Neural cell (in vitro differentiated cells): Measurements from ENCODE around the gene WNT7A. TPM values are rescaled to one million over a fixed set of nuclear protein-coding genes. Genes with fewer than 3 reads are reported as not detected.
A peak's percentile ranks its signal among the peaks of the same experiment; 100 is the strongest.

ENCODE experiments used
- H2AFZ ChIP-seq: fragments of 200-600, 300-800 bp; sonication (generic), shearing (Covaris generic); 2 replicates; pipeline ENCODE4 v1.6.0; 2014; ENCODE audit warnings: low read depth, mild to moderate bottlenecking, antibody characterized with exemption, low read length, moderate library complexity
- H3F3A ChIP-seq: fragments of 200-600 bp; shearing (Covaris generic); 2 replicates; pipeline ENCODE4 v1.6.1; 2016; ENCODE audit warnings: mild to moderate bottlenecking, moderate library complexity, mixed read lengths, antibody characterized with exemption, low read length; ENCODE audit not compliant: insufficient read depth, poor library complexity, severe bottlenecking
- H3K27ac ChIP-seq: fragments of 200-600, 300-800 bp; sonication (generic), shearing (Covaris generic); 2 replicates; pipeline ENCODE4 v1.5.1; 2014; ENCODE audit warnings: mild to moderate bottlenecking, low read length, moderate library complexity
- H3K27me3 ChIP-seq: fragments of 300-800, 200-600 bp; sonication (generic), shearing (Covaris generic); 2 replicates; pipeline ENCODE4 v1.6.0; 2014; ENCODE audit warnings: mild to moderate bottlenecking, low read depth, low read length, moderate library complexity; ENCODE audit not compliant: insufficient read depth
- H3K36me3 ChIP-seq: fragments of 300-800, 200-600 bp; sonication (generic), shearing (Covaris generic); 2 replicates; pipeline ENCODE4 v1.5.1; 2014; ENCODE audit warnings: mild to moderate bottlenecking, antibody characterized with exemption, low read length, moderate library complexity; ENCODE audit not compliant: insufficient read depth
- H3K4me2 ChIP-seq: fragments of 300-800, 200-600 bp; sonication (generic), shearing (Covaris generic); 2 replicates; pipeline ENCODE4 v1.6.0; 2014; ENCODE audit warnings: mild to moderate bottlenecking, low read length
- H3K4me3 ChIP-seq: fragments of 300-800, 200-600 bp; sonication (generic), shearing (Covaris generic); 2 replicates; pipeline ENCODE4 v1.5.1; 2014; ENCODE audit warnings: mild to moderate bottlenecking, low read length, moderate library complexity
- H3K79me2 ChIP-seq: fragments of 200-600 bp; shearing (Covaris generic); replicated peaks from 2 replicates; pipeline ENCODE4 v1.6.0; 2014; ENCODE audit warnings: mild to moderate bottlenecking, low read length, moderate library complexity; ENCODE audit not compliant: insufficient read depth
- H3K9ac ChIP-seq: fragments of 300-800, 200-600 bp; sonication (generic), shearing (Covaris generic); 2 replicates; pipeline ENCODE4 v1.6.1; 2016; ENCODE audit warnings: mild to moderate bottlenecking, low read length, mixed read lengths
- H3K9me2 ChIP-seq: fragments of 200-600 bp; shearing (Covaris generic); 2 replicates; pipeline ENCODE4 v1.6.1; 2016; ENCODE audit warnings: mild to moderate bottlenecking, low read length, mixed read lengths; ENCODE audit not compliant: insufficient read depth
- H3K9me3 ChIP-seq: fragments of 200-600, 300-800 bp; sonication (generic), shearing (Covaris generic); 2 replicates; pipeline ENCODE4 v1.6.1; 2016; ENCODE audit warnings: mild to moderate bottlenecking, mixed run types, low read length, moderate library complexity, mixed read lengths
- H4K20me1 ChIP-seq: fragments of 200-600 bp; shearing (Covaris generic); 2 replicates; pipeline ENCODE4 v1.6.1; 2016; ENCODE audit warnings: mild to moderate bottlenecking, mixed run types; ENCODE audit not compliant: insufficient read depth
- EP300 ChIP-seq: fragments of 450-650 bp; conservative IDR thresholded peaks from 2 replicates; pipeline ENCODE4 v1.6.1; 2014; ENCODE audit warnings: antibody characterized with exemption, mild to moderate bottlenecking, moderate library complexity; ENCODE audit not compliant: poor library complexity, severe bottlenecking
- EZH2 ChIP-seq: fragments of 200-600, 300-800 bp; shearing (Covaris generic), sonication (generic); IDR thresholded peaks from 2 replicates; pipeline ENCODE4 v1.6.1; 2014; ENCODE audit warnings: antibody characterized with exemption, low read length, borderline replicate concordance, mild to moderate bottlenecking; ENCODE audit not compliant: insufficient read depth, poor library complexity, severe bottlenecking
- MXI1 ChIP-seq: fragments of 450-650 bp; conservative IDR thresholded peaks from 2 replicates; pipeline ENCODE4 v1.6.1; 2014; ENCODE audit warnings: antibody characterized with exemption, mild to moderate bottlenecking; ENCODE audit not compliant: poor library complexity, severe bottlenecking
- POLR2AphosphoS5 ChIP-seq: IDR thresholded peaks from 2 replicates; pipeline ENCODE4 v1.6.1; 2012
- RAD21 ChIP-seq: fragments of 450-650 bp; conservative IDR thresholded peaks from 2 replicates; pipeline ENCODE4 v1.6.1; 2014; ENCODE audit warnings: antibody characterized with exemption, mild to moderate bottlenecking, moderate library complexity
- SMC3 ChIP-seq: fragments of 450-650 bp; conservative IDR thresholded peaks from 2 replicates; pipeline ENCODE4 v1.6.1; 2014; ENCODE audit warnings: antibody characterized with exemption, mild to moderate bottlenecking, moderate library complexity; ENCODE audit not compliant: poor library complexity
- TAF1 ChIP-seq: IDR thresholded peaks from 2 replicates; pipeline ENCODE4 v1.6.1; 2012; ENCODE audit warnings: low read depth
- polyA plus RNA-seq: library from polyadenylated mRNA; depleted of rRNA; stranded (reverse); fragments of >200 nt; gene quantifications from 2 replicates; pipeline ENCODE4 v1.2.3, GENCODE V29; 2014
- TF ChIP-seq, protein P1 (sequence below): fragments of 450-650 bp; IDR thresholded peaks from 2 replicates; pipeline ENCODE4 v1.5.1; 2014; ENCODE audit warnings: antibody characterized with exemption, mild to moderate bottlenecking, moderate library complexity; ENCODE audit not compliant: poor library complexity, severe bottlenecking
- TF ChIP-seq, protein P2 (sequence below): IDR thresholded peaks from 2 replicates; pipeline ENCODE4 v1.6.1; 2012; ENCODE audit warnings: borderline replicate concordance

Gene WNT7A
- polyA plus RNA-seq, 1 donor from 2014 or later, result 13.3 TPM

DNA sequence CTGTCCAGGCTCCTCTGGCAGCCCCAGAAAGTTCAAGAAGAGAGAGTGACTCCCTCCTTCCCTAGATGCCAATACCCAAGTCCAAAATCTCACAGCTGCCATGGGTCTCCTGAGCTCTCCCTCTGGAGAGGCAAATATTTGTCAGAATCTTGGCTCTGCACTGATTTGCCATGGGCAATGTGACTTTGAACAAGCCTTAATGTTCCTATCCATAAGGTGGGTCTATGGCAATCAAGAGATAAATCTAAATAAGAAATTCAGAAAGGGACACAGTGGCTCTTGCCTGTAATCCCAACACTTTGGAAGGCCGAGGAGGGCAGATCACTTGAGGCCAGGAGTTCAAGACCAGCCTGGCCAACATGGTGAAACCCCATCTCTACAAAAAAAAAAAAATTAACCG, 12.4 kb upstream of the WNT7A start:
- Histone ChIP-seq H3K4me3 (no peak overlapping the region), H3K27ac (no peak overlapping the region), H3K4me2 (no peak overlapping the region), H3K27me3 (peaks cover 22% of the 10 kb centered on the region), H3K9me3 (no peaks in the 10 kb centered on the region), H2AFZ (peak overlapping the region; percentile 2), H3K36me3 (no peaks in the 10 kb centered on the region), H3K9me2 (no peaks in the 10 kb centered on the region), H3F3A (no peaks in the 10 kb centered on the region), H3K79me2 (no peaks in the 10 kb centered on the region), H3K9ac (no peak overlapping the region), H4K20me1 (no peaks in the 10 kb centered on the region)
- TF ChIP-seq MXI1, result no peak

DNA sequence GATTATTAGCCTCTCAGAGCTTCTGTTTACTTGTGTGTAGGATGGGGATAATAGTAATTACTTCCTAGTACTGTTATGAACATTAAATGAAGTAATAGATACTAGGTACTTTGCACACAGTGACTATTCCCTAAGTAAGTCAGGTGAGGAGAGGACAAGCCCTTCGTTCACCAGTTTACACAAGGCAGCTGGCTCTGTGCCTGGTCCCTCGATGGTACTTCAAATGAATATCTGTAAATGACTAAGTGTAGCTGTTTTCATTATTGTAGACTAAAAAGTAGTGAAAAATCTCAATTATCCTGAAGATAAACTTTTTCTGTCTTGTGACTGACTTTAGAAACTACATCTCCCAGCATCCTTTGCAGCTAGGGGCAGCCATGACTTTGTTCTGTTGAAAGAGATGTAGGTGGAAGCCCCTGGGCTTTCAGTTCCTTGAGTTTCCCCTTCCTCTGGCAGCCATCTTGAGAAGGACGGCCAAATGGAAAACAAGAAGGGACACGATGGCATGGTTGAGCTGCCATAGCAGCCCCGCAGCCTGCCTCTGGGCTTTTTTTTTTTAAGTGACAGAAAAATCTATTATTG, 11.7 kb upstream of the WNT7A start:
- no peaks in the 10 kb centered on the region for H3K79me2 ChIP-seq
- no peaks in the 10 kb centered on the region for H3F3A ChIP-seq
- H3K9ac ChIP-seq, result no peak overlapping the region
- peak overlapping the region; percentile 1 for H3K27ac ChIP-seq
- peaks cover 22% of the 10 kb centered on the region for H3K27me3 ChIP-seq
- no peaks in the 10 kb centered on the region for H3K9me2 ChIP-seq
- no peaks in the 10 kb centered on the region for H3K9me3 ChIP-seq
- TF ChIP-seq SMC3, result no peak
- no peak for TF ChIP-seq MXI1
- TF ChIP-seq, protein P1, sequence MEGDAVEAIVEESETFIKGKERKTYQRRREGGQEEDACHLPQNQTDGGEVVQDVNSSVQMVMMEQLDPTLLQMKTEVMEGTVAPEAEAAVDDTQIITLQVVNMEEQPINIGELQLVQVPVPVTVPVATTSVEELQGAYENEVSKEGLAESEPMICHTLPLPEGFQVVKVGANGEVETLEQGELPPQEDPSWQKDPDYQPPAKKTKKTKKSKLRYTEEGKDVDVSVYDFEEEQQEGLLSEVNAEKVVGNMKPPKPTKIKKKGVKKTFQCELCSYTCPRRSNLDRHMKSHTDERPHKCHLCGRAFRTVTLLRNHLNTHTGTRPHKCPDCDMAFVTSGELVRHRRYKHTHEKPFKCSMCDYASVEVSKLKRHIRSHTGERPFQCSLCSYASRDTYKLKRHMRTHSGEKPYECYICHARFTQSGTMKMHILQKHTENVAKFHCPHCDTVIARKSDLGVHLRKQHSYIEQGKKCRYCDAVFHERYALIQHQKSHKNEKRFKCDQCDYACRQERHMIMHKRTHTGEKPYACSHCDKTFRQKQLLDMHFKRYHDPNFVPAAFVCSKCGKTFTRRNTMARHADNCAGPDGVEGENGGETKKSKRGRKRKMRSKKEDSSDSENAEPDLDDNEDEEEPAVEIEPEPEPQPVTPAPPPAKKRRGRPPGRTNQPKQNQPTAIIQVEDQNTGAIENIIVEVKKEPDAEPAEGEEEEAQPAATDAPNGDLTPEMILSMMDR, result no peak
- TF ChIP-seq EP300, result no peak
- TF ChIP-seq POLR2AphosphoS5, result no peak
- TF ChIP-seq EZH2, result no peak
- no peak for TF ChIP-seq TAF1
- TF ChIP-seq, protein P2, sequence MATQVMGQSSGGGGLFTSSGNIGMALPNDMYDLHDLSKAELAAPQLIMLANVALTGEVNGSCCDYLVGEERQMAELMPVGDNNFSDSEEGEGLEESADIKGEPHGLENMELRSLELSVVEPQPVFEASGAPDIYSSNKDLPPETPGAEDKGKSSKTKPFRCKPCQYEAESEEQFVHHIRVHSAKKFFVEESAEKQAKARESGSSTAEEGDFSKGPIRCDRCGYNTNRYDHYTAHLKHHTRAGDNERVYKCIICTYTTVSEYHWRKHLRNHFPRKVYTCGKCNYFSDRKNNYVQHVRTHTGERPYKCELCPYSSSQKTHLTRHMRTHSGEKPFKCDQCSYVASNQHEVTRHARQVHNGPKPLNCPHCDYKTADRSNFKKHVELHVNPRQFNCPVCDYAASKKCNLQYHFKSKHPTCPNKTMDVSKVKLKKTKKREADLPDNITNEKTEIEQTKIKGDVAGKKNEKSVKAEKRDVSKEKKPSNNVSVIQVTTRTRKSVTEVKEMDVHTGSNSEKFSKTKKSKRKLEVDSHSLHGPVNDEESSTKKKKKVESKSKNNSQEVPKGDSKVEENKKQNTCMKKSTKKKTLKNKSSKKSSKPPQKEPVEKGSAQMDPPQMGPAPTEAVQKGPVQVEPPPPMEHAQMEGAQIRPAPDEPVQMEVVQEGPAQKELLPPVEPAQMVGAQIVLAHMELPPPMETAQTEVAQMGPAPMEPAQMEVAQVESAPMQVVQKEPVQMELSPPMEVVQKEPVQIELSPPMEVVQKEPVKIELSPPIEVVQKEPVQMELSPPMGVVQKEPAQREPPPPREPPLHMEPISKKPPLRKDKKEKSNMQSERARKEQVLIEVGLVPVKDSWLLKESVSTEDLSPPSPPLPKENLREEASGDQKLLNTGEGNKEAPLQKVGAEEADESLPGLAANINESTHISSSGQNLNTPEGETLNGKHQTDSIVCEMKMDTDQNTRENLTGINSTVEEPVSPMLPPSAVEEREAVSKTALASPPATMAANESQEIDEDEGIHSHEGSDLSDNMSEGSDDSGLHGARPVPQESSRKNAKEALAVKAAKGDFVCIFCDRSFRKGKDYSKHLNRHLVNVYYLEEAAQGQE, result no peak
- TF ChIP-seq RAD21, result no peak
- no peaks in the 10 kb centered on the region for H4K20me1 ChIP-seq
- H3K4me2 ChIP-seq, result no peak overlapping the region
- no peaks in the 10 kb centered on the region for H3K36me3 ChIP-seq
- H2AFZ ChIP-seq, result peak overlapping the region; percentile 2
- H3K4me3 ChIP-seq, result no peak overlapping the region

DNA sequence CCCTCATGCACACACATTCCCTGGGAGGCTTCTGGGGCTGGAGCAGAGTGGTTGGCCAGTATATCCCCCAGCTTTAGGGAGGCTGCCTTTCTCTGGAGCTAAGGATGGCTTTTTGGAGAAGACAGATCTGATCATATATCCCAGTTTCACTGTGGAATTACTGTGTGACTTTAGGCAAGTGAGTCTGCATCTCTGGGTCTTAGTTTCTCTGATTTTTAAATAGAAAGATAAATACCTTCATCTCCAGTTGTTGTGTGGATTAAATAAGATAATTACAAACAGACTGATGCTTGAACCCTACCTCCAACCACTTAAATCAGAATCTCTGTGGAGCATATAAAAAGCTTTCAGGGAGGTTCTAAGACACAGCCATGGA, 11.1 kb upstream of the WNT7A start:
- Histone ChIP-seq H3K36me3 (no peaks in the 10 kb centered on the region), H3F3A (no peaks in the 10 kb centered on the region), H3K27me3 (peaks cover 18% of the 10 kb centered on the region), H3K4me2 (no peak overlapping the region), H3K4me3 (no peak overlapping the region), H3K79me2 (no peaks in the 10 kb centered on the region), H4K20me1 (no peaks in the 10 kb centered on the region), H3K9me3 (no peaks in the 10 kb centered on the region), H3K27ac (no peak overlapping the region), H3K9ac (no peak overlapping the region), H2AFZ (no peak overlapping the region), H3K9me2 (no peaks in the 10 kb centered on the region)
- TF ChIP-seq SMC3 (no peak), TAF1 (no peak), RAD21 (no peak), EZH2 (no peak), EP300 (no peak), POLR2AphosphoS5 (no peak), MXI1 (no peak)
- TF ChIP-seq, protein P2, result no peak
- TF ChIP-seq, protein P1, result no peak
